Measurements from ENCODE around the gene PSMG3.
"Not testable (repeated sequence)": the region's sequence is repeated elsewhere in the genome, so short reads cannot be mapped to it uniquely, and the experiment has no call there.

Gene PSMG3

DNA sequence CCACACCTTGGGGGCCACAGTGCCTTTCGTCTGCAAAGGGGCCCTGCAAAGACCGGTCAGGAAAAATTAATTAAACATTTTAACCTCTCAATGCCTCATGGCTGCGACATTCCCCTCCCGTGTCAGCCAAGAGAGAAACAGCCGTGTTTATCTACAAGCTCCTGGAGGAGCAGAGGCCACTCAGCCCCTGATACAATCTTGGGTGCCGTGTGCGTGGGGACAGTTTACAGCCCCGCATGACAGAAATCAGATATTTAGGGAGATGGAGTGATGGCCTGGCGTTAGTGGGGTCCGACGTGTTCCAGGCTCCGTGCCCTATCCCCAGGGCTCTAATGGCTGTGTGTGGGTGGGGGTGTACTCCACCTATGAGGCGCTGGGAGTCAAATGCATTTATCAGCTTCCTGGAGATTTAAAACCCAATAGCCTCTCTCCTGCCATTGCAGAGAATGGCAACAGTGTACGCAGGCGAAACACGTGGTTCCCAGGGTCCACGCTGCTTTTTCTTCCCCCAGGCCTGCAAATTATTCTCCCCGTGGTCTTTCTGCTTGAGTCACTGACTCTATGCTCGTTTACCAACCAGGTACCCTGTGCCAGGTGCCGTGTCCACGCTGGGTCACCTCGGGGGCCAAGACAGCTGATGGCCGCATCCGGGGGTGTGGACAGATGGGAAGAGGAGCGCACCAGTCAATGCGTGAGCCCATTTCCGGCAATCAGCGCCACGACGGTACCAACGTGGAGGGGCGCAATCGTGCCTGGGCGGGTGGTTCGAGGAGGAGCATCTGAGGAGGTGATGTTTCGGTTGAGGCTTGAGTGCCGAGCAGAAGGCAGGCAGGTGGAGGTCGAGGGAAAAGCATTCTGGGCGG is 26.6 kb upstream of the PSMG3 start:
- no peak for DNase-seq (ENCODE audit: low read depth, low spot score)

DNA sequence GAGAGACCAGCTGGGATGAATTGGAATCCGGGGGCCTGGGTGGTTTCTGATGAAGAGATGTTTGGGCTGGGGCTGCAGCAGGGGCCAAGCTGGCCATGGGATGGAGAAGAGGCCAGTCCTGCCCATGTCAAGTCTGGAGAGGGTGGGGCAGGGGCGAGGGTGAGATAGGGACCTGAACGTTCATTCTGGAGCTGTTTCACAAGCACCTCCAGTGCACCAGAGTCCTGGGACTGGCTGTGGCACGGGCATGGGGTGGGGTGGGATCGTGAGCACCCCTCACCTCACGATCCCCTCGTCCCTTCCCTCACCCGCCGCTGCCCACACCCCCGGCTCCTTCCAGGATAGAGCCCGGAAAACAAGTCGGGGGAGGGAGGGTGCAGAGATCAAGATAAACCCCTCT is 25.8 kb upstream of the PSMG3 start:
- DNase-seq (ENCODE audit: low read depth, low spot score): no peak

- DNase-seq (ENCODE audit: low read depth, low spot score): no peak
Measured at GRCh38 chr7:1595027-1595426, 25.2 kb upstream of the PSMG3 start.

DNA sequence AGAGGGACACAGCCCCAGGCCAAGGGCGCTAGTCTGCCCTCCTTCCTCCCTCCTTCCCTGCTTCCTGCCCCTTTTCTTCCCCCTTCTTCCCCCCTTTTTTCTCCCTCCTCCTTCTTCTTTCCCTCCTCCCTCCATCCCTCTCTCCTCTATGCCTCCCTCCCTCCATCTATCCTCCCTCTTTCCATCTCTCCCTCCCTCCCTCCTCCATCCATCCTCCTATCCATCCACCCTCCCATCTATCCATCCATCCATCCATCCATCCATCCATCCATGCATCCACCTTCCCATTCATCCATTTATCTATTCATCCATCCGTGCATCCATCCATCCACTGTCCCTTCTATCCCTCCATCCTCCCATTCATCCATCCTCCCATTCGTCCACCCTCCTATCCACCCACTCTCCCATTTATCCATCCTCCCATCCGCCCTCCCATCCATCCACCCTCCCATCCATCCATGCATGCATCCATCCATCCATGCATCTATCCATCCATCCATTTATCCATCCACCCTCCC is 24.1 kb upstream of the PSMG3 start:
- no peak for DNase-seq (ENCODE audit: low read depth, low spot score)

DNA sequence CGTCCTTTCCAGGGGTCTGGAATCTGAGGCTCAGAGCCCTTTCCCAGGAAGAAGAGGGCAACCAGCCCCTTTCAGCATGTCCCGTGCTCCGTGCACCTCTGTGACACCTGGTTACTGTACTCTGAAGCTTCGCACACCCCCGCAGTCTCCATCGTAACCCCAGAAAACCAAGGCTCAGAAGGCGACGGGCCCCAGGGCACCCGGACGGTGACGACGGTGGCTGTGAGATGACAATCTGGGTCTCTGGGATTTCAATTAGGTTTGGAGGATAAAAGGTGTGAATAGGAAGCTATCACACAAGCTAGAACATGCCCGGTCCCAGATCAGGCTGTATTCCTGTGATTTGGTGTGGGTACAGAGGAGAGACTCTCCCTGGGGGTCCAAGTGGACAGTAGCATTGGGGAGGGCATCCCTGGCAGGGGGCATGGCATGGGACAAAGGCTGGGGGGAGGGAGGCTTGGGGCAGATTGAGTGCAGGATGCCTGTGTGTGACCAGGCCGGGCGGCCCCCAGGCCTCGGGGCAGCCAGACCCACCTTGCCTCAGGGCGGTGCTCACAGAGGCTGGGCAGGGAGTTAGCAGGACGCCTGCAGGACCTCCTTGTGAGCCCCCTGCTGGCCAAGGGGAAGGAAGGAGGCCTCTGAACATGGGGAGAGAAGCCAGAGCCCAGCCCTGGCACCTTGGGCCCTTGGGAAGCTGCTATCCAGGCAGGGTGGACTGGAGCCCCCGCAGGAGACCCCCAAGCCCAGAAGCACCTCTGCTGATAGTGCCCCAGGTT is 23.4 kb upstream of the PSMG3 start:
- DNase-seq (ENCODE audit: low read depth, low spot score): no peak

DNA sequence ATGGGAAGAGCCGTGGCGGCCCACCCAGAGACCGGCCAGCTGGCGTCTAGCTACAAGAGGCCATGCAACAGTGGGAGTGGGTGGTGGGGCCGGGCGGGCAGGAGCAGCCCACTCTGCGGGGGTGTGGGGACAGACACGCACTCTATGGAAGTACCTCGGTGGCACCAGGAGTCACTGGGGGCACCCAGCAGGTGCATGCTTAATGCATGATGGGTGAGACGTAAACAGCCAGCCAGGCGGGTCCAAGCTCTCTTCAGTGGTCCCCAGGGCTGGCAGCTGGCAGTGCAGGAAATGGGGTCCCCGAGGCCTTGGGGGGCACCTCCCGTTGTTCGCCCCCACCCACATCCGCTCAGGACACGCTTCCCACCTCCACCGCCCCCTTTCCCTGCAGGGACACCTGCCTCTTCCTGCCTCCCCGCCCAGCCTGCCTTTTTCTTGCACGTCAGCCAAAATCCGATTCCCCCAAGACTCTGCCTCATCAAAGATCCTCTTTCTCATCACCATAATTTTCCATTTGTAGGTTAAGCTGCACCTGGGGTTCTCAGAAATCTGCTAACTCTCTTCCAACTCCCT is 22.6 kb upstream of the PSMG3 start:
- DNase-seq (ENCODE audit: low read depth, low spot score): no peak

DNA sequence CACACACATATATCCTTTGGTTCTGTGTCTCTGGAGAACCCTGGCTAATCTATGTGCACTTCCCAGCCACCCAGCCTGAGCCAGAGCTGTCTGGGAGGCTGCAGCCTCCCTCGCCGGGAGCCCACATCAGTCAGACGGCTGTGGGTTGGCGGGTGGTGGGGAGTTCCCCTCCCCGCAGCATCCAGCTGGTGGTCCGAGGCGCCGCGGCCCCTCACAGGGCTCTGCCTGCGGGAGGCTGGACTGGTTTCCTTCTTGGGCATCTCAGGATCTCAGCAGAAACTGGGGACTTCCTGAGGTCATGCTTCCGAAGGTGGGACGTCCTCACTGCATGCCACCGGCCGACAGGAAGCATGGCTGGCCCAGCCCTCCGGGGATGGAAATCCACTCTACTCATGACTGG is 22.0 kb upstream of the PSMG3 start:
- DNase-seq (ENCODE audit: low read depth, low spot score): no peak

DNA sequence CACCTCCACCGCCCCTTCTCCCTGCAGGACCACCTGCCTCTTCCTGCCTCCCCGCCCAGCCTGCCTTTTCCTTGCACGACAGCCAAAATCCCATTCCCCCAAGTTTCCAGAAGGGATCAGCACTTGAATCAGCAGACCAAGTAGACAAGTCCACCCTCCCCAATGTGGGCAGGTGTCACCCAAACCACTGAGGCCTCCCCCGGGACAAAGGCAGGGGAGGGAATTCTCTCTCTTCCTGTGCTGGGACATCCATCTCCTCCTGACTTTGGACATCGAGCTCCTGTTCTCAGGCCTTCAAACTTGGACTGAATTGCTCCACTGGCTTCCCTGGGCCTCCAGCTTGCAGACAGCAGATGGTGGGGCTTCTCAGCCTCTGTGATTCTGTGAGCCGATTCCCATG is 21.6 kb upstream of the PSMG3 start:
- DNase-seq (ENCODE audit: low read depth, low spot score): no peak

- DNase-seq (ENCODE audit: low read depth, low spot score): no peak
Measured at GRCh38 chr7:1590887-1591286, 21.1 kb upstream of the PSMG3 start.

DNA sequence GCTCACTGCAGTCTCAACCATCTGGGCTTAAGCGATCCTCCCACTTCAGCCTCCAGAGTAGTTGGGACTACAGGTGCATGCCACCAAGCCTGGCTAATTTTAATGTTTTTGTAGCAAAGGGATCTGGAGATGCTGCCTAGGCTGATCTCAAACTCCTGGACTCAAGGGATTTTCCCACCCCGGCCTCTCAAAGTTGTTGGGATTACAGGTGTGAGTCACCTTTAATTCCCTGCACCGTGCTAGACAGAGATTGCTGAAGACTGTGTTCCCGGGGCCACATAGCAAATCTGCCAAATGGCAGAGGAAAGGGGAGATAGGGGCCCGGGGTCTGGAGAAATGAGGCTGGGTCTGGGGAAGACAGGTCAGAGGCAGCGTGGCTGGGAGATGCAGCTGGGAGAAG is 20.6 kb upstream of the PSMG3 start:
- DNase-seq (ENCODE audit: low read depth, low spot score): no peak

- no peak for DNase-seq (ENCODE audit: low read depth, low spot score)
Measured at GRCh38 chr7:1588978-1589377, 19.1 kb upstream of the PSMG3 start.

DNA sequence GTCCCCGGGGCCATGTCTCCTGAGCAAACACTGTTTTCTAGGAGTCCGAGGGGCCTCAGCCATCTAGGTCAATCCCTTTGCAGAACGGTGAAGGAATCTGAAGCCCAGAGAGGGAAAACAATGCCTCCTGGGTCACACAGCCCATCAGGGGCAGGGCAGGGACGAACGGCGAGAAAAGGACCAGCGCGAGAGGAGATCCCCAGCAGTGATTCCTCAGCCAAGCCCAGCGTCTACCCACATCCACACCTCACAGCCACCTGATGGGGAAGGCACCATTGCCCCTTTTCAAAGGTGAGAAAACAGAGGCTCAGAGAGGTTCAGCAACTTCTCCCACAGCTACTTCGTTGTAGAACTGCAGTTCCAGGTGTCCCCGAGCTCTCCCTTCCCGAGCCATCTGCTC is 17.9 kb upstream of the PSMG3 start:
- DNase-seq (ENCODE audit: low read depth, low spot score): no peak

DNA sequence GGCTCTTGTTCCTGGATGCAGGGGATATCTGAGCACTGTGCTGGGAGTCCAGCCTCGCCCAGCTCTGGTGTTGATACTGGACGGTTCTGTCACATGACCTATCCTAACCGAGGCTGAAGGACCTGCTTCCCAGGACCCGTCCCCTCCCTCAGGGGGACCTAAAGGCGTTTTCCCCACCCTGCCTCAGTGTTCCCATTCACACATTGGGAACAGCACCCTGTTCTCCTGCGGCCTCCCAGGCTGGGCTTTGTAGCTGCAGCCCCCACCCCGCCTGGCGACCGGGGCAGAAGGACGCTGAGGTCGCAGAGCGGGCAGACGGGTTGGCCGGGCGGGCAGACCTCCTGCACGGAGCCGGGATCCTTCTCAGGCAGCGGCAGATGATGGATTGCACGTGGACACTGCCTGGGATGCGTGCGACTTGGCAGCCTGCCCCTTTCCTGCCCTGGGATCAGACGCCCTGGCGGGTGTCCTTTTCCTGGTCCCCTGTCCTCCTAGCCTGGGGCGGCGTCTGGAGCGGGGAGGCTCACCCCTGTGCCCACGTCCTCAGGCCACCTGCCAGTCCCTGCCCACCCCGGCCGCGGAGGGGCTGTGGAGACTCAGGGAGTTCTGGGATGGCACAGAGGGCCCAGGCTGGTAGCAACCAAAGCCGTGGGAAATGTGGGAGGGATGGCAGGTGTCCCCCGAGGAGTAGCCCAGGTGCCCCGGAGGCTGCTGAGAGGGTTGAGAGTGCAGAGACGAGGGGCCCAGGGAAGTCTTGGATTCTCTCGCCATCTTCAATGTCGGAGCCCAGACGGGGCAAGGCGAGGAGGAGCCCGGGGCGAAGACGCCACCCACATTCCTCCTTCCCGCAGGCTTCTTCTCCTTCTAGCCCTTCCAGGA is 17.2 kb upstream of the PSMG3 start:
- DNase-seq (ENCODE audit: low read depth, low spot score): no peak

DNA sequence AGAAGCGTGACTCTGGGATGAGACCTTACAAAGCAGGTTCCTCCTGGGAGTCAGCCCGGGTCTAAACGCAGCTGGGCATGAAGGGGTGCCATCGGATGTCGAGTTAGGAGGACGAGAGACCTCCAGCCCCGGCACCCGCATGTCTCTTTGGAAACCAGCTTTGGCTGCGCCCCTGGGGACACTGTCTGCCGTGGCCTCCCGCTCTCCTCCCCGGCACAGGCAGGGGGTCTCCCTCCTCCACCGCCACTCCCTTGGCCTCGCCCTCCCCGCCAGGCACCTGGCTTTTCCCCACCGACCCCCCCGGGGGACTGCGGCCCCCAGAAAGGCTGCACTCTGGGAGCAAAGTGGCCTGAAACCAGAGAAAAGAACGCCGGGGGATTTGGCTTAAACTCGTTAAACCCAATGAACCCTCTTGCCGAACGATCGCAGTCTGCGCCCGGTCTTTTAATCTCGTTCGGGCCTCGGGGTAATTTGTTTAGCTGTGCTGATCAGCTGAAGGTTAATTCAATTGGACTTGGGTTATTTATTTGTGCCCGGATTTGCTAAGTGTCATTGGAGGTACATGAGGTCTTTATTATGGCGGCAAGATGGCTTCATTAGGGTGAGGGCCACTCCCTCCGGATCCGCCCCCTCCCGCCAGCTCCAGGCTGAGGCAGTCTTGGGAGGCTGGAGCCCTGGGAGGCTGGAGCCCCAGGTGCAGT is 16.4 kb upstream of the PSMG3 start:
- DNase-seq (ENCODE audit: low read depth, low spot score): no peak

GRCh38 chr7:1585142-1585981 is 15.5 kb upstream of the PSMG3 start:
- DNase-seq (ENCODE audit: low read depth, low spot score): no peak

GRCh38 chr7:1584700-1585099 is 14.9 kb upstream of the PSMG3 start:
- no peak for DNase-seq (ENCODE audit: low read depth, low spot score)

DNA sequence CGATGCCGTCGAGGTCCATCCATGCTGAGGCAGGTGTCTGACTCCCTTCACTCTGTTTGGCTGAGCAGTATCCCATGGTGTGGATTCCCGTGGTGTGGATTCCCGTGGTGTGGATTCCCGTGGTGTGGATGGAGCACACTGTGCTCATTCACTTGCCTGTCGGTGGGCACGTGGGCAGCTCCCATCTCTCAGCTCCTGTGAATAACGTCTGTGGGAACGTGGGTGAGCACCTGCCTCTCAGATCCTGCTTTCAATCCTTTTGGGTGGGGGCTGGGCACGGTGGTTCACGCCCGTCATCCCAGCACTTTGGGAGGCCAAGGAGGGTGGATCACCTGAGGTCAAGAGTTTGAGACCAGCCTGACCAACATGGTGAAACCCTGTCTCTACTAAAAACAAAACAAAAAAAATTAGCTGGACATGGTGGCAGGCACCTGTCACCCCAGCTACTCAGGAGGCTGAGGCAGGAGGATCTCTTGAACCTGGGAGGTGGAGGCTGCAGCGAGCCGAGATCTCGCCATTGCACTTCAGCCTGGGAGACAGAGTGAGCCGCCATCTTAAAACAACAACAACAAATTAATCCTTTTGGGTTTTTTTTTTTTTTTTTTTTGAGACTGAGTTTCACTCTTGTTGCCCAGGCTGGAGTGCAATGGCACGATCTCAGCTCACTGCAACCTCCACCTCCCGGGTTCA is 13.6 kb upstream of the PSMG3 start:
- not testable (repeated sequence) for DNase-seq (ENCODE audit: low read depth, low spot score)

DNA sequence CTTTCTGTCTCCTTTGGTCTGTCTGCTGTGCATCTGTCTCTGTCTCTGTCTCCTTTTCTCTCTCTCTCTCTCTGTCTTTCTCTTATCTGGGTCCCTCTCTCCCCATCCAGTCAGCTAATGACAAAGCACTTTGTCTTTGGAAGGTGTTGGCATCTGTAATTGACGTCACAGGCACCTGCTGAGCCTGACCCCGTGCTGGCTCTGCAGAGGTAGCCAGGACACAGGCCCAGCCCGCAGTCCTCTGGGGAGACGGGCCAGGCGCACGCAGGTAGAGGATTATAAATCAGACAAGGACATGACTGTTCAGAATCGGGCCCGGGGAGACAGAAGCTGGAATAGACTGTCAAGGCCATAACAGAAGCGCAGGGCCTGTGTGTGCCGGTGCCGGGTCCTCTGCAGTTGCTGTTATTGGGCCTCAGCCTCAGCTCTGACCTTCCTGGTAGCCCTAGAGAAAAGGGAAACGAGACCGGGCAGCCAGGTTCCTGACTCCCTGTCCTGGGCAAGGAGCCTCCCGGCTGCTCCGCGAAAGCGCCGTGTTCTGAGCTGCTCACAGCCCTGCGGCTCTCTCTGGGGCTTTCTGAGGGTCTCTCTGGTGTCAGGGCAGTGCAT is 10.7 kb upstream of the PSMG3 start:
- DNase-seq (ENCODE audit: low read depth, low spot score): no peak

All from activated CD4-positive, CD25-positive, alpha-beta regulatory T cell treated with anti-CD3 and anti-CD28 coated beads, Interleukin-2, amount 50 U/mL, for 16 hours (primary cell).